Myometrial cell (primary cell): ENCODE results near the gene OR6N1. TPM values are rescaled to one million over a fixed set of nuclear protein-coding genes. Genes with fewer than 3 reads are reported as not detected.

ENCODE experiments used
- total RNA-seq: library from RNA; depleted of rRNA; stranded (reverse); fragments of >200 nt; gene quantifications from 2 replicates; pipeline ENCODE4 v1.2.3, GENCODE V29; 2015

The OR6N1 gene
- total RNA-seq, result not detected in 2 replicates

GRCh38 chr1:158771950-158772866, at the start of gene OR6N1:
TSS of gene OR6N1 (minus strand) at chr1:158772195. CDS start at chr1:158766682, 5,513 bp downstream.

GRCh38 chr1:158781104-158781503, 9.1 kb upstream of the OR6N1 start, which contains the start of gene OR6N2:
TSS of gene OR6N2 (minus strand) at chr1:158781204. CDS start at chr1:158777635, 3,569 bp downstream.

GRCh38 chr1:158754420-158754819, 17.6 kb downstream of the OR6N1 start, which contains the start of gene OR6K6:
TSS of gene OR6K6 (plus strand) at chr1:158754720. CDS start at chr1:158754888, 168 bp downstream.

GRCh38 chr1:158720620-158721019, 51.4 kb downstream of the OR6N1 start, which contains the start of gene OR6K3:
TSS of gene OR6K3 (minus strand) at chr1:158720720. CDS start at chr1:158718115, 2,605 bp downstream.

Other genes with a start within 250 kb of the OR6N1 start
- gene OR6Y1, start 217.8 kb downstream of the OR6N1 start, total RNA-seq, result not detected in 2 replicates
- gene OR6P1, start 201.6 kb downstream of the OR6N1 start, total RNA-seq, result not detected in 2 replicates
- not detected in 2 replicates for gene OR10X1, start 192.3 kb downstream of the OR6N1 start, total RNA-seq
- not detected in 2 replicates for gene OR10Z1, start 166.9 kb downstream of the OR6N1 start, total RNA-seq
- gene SPTA1, start 85.5 kb downstream of the OR6N1 start, total RNA-seq, result not detected in 2 replicates
- not detected in 2 replicates for gene OR6K2, start 71.5 kb downstream of the OR6N1 start, total RNA-seq
- not detected in 2 replicates for gene OR6K3, start 51.5 kb downstream of the OR6N1 start, total RNA-seq
- gene OR6K6, start 17.5 kb downstream of the OR6N1 start, total RNA-seq, result not detected in 2 replicates
- gene OR6N2, start 9.0 kb upstream of the OR6N1 start, total RNA-seq, result not detected in 2 replicates
- gene MNDA, start 59.2 kb upstream of the OR6N1 start, total RNA-seq, result not detected in 2 replicates
- gene PYHIN1, start 159.4 kb upstream of the OR6N1 start, total RNA-seq, result not detected in 2 replicates
- gene IFI16, start 237.7 kb upstream of the OR6N1 start, total RNA-seq, result 86.2 and 93.9 TPM in 2 replicates